Activated T-cell treated with anti-CD3 and anti-CD28 coated beads for 24 hours (primary cell): ENCODE data around the gene DIP2C.

Experiments used
- DNase-seq: peaks from one replicate; pipeline ENCODE4 v3.0.0-alpha.2; 2020; ENCODE audit warnings: low read depth

DIP2C gene

DNA sequence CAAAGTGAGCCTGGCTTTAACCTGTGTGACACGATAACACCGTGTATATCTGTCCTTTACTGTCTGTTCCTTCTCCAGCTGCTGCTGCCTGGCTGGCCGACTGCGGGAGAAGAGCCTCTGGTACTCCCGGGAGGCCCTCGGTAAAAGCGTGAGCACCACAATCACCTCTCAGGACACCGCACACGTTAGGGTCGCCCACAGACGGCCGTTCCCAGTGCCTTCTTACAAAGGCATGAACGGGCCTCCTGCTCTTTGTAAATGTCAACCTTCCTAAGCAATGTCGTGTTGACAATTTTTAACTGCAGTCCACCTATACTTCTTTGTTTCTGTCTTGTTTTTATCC is 177.6 kb downstream of the DIP2C start:
- no peak for DNase-seq

DNA sequence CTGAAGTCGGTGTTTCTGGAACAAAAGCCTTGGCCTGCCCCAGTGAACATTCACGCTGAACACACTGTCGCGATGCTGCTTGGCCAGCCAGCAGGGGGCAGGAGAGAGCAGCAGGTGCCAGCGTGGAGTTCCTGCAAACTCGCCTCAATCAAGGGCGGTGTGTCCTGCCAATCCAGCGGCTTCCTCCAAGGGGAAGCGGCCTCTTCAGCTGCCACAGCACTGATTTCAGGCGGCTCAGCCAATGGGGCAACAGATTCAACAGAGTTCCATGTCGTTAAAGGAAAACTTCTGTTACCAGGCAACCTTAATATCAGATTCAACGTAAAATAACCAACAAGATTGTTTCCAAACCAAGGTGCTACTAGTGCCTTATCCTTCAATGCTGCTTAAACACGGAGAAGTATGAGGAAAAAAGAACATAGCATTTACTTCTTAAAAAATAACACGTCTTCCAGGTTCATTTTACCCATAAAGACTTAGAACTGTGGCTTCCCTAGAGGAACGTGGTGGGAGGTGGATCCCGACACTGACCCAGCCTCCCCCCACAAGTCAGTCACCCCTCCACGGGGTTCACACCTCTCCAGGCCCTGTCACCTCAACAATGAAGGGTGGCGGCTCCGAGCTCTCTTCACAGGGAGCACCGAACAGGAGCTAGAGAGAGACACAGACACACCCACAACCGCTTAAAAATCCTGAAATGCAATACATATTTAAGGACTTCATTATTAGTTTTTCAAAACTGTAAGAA is 178.2 kb downstream of the DIP2C start:
- DNase-seq = peak; percentile 69

DNA sequence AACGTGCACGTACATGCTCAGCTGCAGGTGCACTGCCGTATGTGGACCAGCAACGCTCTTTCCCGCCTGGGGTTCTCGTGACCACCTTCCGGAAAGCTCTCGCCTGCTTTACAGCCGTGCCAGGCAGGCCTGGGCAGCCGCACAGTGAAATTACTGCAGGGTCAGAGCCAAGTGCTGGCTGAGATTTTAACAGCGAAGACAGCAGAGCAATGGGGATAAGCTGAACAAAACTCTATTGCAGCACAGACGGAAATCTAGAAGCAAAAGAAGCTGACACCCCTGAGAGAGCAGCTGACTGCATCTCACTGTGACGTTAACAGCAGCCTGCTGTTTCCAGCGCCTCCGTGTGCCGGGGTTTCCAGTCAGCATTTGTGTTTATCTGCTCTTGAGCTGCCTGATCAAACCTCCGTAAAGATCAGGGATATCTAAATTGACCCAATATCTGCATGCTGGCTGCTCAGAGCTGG is 179.0 kb downstream of the DIP2C start:
- DNase-seq = no peak

DNA sequence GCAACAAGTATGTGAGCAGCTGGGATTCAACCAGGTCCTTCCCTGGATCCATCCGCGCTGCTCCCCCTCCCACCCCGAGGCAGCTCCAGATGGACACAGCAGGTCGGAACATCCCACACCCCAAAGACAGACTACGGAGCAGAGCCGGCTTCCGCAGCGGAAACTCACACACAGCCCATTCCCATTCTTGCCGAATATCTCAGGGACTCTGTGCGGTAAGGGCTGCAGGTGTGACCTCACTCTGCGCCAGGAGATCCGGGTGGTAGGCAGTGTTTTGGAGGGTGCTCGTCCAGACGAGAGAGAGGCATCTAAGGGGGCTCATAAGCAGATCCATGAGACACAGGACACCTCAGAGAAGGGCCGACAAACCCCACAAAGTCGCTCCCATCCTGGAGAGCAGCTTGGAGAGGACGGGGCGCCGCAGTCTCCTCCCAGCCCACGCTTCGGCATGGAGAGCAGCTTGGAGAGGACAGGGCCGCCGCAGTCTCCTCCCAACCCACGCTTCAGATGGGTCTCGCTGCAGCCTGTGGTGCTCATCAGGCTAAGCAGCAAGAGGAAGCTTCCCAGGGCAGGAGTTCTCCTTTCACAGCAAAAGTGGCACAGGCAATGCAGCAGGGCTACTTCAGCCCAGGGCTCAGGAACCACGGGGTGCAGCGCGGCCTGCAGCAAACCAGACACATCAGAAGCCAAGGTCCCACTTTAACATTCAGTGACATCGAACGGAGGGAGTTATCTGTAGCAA is 179.9 kb downstream of the DIP2C start:
- DNase-seq = no peak

DNA sequence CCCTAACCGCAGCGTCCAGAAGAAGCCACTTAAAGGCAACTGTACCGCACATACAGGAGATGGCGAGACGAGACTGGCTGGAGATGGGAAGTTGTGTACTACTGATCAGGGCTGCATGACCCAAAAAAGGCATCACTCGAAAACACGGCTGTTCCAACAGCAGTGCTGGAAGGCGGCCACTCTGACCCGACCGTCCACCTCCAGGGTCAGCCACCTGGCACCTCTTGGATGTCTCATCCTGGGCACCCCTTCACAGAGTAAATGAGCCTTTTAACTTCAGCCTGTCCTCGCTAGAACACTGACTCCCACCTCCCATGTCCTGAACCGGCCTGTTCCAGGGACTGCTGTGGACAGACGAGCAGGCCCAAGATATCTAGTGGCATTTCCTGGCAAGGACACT is 180.7 kb downstream of the DIP2C start:
- DNase-seq = no peak

DNA sequence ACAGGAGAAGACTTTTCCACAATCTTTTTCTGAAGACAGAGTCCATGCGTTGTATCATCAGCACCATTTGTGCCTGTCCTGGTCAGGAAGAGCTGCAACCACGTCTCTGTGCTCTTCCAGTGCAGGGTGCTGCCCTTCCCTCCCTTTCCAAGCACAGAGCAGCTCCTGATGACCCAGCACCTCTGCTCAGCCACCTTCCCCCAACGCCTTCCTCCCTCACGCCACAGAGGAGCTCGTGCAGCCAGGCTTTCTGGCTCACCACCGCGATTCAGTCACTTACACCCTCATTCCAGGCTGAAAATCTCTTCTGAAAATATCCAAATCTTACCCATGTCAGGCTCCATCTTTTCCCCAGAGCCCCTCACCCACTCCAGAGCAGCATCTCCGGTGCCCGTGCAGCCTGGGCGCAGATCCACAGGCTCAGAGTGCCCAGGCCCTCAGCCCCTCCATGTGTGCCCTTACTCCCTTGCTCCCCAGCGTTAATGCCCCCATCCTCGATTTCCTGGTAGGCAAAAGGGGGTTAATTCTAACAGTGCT is 181.5 kb downstream of the DIP2C start:
- DNase-seq = no peak

- DNase-seq = no peak
Measured at GRCh38 chr10:507355-507699, 182.1 kb downstream of the DIP2C start.

DNA sequence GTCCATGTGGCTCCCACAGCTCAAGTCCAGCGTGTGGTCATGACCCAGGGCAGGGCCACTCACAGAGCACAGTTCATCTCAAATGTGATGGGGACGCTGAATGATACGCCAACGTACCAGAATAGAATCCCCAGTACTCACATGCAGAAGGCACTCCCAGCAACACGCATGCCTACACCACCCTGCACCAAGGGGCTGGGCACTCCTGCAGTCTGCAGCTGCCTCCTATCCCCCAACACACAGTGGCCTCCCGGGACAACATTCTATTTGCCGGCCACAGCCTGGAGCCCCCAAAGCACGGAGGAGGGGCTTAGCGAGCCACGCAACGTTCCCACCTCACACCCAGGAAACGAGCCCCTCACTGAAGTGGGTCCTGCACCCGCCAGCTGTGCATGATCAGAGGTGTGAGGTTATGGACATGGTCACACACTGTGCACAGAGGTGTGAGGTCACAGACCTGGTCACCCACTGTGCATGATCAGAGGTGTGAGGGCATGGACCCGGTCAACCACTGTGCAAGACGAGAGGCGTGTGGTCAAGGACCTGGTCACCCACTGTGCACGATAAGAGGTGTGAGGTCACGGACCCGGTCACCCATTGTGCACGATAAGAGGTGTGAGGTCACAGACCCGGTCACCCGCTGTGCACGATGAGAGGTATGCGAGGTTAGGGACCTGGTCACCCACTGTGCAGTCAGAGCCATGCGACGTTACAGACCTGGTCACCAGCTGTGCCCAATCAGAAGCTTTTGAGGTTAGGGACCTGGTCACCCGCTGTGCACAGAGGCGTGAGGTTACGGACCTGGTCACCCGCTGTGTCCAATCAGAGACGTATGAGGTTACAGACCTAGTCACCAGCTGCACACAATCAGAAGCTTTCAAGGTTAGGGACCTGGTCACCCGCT is 182.8 kb downstream of the DIP2C start:
- DNase-seq = no peak

- no peak for DNase-seq
Measured at GRCh38 chr10:505419-505818, 184.0 kb downstream of the DIP2C start.

DNA sequence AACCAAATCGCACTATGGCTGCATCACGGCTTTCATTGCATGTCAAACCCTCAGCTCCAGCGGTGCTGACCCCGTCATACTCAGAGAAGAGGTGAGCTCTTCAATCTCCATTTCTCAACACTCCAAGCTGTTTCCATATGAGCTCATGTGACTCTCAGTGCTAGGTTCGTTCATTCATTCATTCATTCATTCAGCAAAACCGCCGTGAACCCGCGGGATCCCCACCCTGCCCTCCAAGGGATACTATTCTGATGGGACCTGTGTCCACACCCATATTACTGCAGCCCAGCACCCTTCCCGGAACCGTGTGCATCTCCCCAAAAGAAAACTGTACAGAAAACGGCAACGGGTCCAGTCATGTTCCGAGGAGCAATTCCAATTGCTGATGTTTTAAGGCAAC is 184.7 kb downstream of the DIP2C start:
- DNase-seq = no peak

DNA sequence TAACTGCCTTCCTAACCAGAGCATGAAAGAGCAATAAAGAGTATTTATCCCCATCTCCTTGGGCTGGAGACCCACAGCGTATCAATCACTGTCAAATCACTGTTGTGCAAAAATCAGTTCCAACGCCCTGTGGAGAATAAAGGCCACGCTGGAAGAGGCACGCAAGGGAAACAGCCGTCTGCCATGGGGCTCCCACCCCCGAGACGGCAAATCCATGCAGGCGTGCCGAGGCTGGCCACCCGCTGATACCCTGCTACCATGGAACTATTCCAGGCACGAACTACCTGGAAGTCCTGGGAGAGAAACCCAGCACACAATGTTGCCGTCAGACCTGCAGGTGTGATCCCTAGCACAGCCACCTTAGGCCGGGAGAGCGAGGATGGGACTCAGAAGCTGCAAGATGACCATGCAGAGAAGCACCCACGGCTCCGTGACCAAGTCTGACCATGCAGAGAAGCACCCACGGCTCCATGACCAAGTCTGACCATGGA is 185.3 kb downstream of the DIP2C start:
- no peak for DNase-seq

- no peak for DNase-seq
Measured at GRCh38 chr10:501596-501995, 187.9 kb downstream of the DIP2C start.

- DNase-seq = no peak
Measured at GRCh38 chr10:500876-501275, 188.6 kb downstream of the DIP2C start.

GRCh38 chr10:499991-500390 is 189.5 kb downstream of the DIP2C start:
- DNase-seq = no peak

DNA sequence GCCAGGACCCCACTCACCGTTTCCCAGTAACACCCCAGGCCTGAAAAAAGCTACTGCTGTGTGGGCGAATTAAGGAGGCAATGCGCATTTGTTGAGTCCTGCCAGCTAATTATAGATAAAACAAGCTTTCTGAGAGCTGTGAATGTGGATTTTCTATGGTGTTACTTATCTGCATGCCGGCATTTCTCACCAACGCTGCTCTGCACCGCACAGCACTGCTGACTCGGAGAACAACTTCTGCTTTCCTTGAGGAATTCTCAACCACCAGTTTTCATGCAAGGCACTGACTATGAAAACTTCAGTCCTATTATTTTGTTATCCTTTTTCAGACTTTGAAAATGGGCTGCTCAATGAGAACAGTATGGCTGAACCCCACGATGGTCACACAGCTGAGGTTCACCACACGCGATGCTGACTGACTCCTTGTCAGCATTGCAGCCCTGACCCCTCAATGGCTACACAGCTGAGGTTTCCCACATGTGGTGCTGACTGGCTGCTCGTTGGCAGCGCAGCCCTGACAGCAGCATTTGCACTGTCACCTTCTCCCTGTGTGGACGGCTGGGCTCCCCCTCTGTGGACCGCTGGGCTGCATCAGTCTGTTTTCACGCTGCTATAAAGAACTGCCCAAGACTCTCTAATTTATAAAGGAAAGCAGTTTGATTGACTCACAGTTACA is 190.6 kb downstream of the DIP2C start:
- DNase-seq = no peak

DNA sequence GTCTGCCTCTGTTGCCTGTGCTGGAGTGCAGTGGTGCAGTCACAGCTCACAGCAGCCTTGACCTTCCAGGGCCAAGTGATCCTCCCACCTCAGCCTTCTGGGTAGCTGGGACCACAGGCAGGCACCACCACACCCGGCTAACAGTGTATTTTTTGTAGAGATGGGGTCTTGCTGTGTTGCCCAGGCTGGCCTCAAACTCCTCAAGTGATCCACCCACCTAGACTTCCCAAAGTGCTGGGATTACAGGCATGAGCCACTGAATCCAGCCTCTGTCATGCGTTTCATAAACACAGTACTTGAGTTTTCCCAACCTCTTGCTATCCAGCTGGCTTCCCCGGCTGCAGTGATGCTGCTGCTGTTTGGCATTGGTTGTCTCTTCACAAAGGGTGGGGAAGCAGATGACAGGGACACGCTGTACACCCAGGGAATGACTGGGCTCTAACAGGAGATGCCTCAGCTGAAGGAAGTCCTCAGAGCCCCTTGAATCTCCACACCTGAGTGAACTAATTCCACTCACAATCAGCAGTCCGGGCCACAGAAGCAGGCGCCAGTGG is 191.5 kb downstream of the DIP2C start:
- DNase-seq = no peak

DNA sequence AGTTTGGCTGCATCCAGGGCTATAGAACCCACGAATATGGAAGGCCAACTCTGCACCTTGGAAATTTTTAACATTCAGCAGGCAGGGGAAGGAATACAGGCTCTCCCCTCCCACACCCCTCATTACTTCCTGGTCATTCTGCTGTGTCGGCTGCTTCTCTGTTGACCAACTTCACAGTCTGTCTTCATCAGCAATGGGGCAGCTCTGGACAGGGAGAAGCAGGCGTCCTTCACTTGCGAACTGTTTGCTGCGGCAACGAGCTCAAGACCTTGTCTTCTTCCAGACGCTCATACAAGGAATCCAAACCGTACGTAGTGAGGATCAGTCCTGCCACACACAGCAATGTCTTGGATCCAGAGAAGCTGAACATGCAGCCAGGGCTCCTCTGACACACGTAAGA is 192.2 kb downstream of the DIP2C start:
- DNase-seq = no peak

DNA sequence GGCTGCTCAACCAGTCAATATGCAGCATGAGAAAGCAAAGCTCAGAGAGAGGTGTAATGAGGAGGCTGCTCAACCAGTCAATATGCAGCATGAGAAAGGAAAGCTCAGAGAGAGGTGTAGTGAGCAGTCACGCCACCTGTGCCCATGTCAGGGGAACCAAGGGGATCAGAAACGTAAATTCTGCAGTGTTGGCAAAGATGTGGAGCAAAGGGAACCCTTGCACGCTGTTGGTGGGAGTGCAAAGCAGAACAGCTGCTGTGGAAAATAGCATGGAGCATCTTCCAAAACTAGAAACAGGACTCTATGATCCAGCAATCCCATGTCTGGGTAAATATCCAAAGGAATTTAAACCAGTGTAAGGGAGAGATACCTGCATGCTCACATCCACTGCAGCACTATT is 194.9 kb downstream of the DIP2C start:
- no peak for DNase-seq

DNA sequence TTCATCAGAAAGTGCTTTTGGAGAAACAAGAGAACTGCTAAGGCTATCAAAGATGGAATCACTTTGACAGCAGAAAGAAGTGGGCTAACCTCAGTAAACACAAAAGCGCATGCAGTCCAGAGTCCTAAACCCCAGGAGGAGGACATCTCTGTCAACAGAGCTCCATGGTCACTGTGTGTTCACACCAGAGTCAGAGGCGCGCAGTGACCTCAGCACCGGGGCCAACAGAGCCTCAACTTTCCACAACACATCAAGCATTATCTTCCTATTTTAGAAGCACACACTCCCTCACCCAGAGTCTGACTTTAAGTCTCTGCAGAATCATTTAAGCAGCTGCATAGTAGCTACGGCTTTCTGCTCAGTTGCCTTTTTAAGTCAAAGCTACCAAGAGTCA is 195.3 kb downstream of the DIP2C start:
- no peak for DNase-seq

DNA sequence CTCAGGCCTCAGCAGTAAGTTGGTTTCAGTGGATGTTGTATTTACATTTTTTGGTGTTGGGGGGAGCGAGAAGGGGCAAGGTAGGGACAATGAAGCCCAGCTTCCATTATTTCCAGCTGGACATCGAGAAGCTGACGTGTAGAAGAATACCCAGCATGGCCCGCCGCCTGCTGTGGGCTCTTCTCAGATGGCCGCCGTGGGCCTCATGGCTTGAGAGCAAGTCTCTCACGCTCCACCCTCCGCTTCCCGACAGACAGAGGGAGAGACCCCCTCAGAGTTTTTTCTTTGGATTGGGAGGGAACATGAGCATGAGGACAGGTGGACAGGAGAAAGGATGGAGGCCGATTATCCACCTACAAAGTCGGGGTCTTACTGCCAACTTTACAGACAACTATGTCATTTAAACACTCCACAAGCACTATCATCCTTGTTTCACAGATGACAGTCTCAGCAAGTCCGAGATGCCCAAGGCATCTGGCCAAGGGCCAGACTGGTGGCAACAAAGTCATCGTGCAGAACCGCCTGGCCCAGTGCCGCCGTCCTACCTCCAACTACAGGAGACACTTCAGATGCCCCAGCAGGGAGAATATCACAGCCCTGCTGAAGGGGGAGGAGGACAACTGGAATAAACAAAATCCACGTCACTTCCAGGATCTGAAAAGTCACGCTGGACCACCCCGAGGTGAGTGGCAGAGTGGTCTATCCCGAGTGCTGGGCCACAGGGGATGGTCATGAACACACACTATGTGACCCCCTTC is 195.9 kb downstream of the DIP2C start:
- no peak for DNase-seq

DNA sequence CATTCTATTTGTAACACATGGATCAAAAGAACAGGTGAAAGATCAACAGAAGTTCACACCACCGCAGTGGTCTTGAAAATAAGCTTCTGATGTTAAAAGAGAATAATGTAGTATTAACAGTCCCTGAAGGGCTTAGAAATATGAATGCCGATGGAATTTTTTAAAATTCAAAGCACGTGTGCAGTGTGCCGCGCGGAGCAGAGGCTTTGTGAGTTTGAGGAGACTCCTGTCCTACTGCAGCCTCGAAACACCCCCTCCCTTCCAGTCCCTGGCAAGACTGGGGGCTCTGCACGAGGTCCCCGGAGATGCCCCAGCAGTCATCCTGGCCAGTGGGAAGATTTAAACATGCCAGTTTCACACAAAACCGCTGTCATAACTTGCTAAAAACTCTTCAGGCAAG is 196.6 kb downstream of the DIP2C start:
- no peak for DNase-seq
